ENCODE results near the gene PFDN6.
A peak's percentile ranks its signal among the peaks of the same experiment; 100 is the strongest.
"Not testable (repeated sequence)": the region's sequence is repeated elsewhere in the genome, so short reads cannot be mapped to it uniquely, and the experiment has no call there.

The PFDN6 gene

GRCh38 chr6:33273924-33274902 is 15.2 kb upstream of the PFDN6 start:
- no peak for DNase-seq (ENCODE audit: low read depth)
- peak overlapping the region; percentile 19 for H3K4me3 ChIP-seq (ENCODE audit: control insufficient read depth, low read depth, low read length)

GRCh38 chr6:33275795-33276580 is 13.4 kb upstream of the PFDN6 start:
- H3K4me3 ChIP-seq (ENCODE audit: control insufficient read depth, low read depth, low read length); DNase-seq (ENCODE audit: low read depth): not testable (repeated sequence)

More at GRCh38 chr6:33273924-33274902, 15.2 kb upstream of the PFDN6 start:
- TF ChIP-seq CTCF (IDR thresholded peaks at IDR 0.05; ENCODE audit: control insufficient read depth, insufficient read depth, low read depth, low read length, missing control alignments): no peak

- no peak for DNase-seq (ENCODE audit: low read depth)
- peak overlapping the region; percentile 26 for H3K4me3 ChIP-seq (ENCODE audit: control insufficient read depth, low read depth, low read length)
- no peak for TF ChIP-seq CTCF (IDR thresholded peaks at IDR 0.05; ENCODE audit: control insufficient read depth, insufficient read depth, low read depth, low read length, missing control alignments)
These were observed 12.9 kb upstream of the PFDN6 start for GRCh38 chr6:33276581-33276863.

GRCh38 chr6:33276864-33277662 is 12.3 kb upstream of the PFDN6 start, which contains the start of gene B3GALT4:
Gene B3GALT4, plus strand, starts transcription at chr6:33277123. Its CDS starts 297 bp downstream, at chr6:33277420.
- peak within 1 kb of the TSS; percentile 26 for H3K4me3 ChIP-seq (ENCODE audit: control insufficient read depth, low read depth, low read length)
- peak; percentile 37 for TF ChIP-seq CTCF (IDR thresholded peaks at IDR 0.05; ENCODE audit: control insufficient read depth, insufficient read depth, low read depth, low read length, missing control alignments)
- no peak for DNase-seq (ENCODE audit: low read depth)

GRCh38 chr6:33277663-33278391 is 11.6 kb upstream of the PFDN6 start:
- TF ChIP-seq CTCF (IDR thresholded peaks at IDR 0.05; ENCODE audit: control insufficient read depth, insufficient read depth, low read depth, low read length, missing control alignments): no peak
- no peak overlapping the region for H3K4me3 ChIP-seq (ENCODE audit: control insufficient read depth, low read depth, low read length)
- DNase-seq (ENCODE audit: low read depth): no peak

- TF ChIP-seq CTCF (IDR thresholded peaks at IDR 0.05; ENCODE audit: control insufficient read depth, insufficient read depth, low read depth, low read length, missing control alignments): no peak
- H3K4me3 ChIP-seq (ENCODE audit: control insufficient read depth, low read depth, low read length): no peak overlapping the region
- DNase-seq (ENCODE audit: low read depth): no peak
These were observed 11.0 kb upstream of the PFDN6 start for GRCh38 chr6:33278392-33278741.

Measured in AG09309 (cell line).